Measurements from ENCODE around the gene NAA80.

DNA sequence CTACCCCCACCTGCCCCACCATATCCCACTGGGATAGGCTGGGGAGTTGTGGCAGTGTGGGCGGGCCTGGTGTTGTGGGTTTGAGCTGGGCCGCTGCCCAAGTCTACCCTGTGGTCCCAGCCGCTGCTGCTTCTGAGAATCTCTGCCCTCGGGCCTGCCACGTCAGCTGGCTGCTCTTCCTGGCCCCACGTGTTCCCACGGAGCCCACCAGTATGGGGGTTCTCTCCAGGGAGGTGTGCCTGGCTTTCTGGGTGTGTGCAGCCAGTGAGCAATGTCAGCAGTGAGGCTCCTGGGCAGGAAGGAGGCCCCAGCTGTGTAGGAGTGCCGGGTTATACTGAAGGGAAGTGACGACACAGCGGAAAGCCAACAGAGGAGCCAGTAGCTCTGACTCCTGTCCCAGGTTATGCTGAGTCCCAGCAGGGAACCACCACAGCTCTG lies 52.7 kb downstream of the NAA80 start:
- TF ChIP-seq, protein P1, sequence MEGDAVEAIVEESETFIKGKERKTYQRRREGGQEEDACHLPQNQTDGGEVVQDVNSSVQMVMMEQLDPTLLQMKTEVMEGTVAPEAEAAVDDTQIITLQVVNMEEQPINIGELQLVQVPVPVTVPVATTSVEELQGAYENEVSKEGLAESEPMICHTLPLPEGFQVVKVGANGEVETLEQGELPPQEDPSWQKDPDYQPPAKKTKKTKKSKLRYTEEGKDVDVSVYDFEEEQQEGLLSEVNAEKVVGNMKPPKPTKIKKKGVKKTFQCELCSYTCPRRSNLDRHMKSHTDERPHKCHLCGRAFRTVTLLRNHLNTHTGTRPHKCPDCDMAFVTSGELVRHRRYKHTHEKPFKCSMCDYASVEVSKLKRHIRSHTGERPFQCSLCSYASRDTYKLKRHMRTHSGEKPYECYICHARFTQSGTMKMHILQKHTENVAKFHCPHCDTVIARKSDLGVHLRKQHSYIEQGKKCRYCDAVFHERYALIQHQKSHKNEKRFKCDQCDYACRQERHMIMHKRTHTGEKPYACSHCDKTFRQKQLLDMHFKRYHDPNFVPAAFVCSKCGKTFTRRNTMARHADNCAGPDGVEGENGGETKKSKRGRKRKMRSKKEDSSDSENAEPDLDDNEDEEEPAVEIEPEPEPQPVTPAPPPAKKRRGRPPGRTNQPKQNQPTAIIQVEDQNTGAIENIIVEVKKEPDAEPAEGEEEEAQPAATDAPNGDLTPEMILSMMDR (conservative IDR thresholded peaks at IDR 0.05; ENCODE audit: low read length): no peak
- TF ChIP-seq EZH2phosphoT487 (IDR thresholded peaks at IDR 0.05; ENCODE audit: borderline replicate concordance): no peak

Measured in Loucy (cell line).